ENCODE measurements around the gene ESAM. TPM values are rescaled to one million over a fixed set of nuclear protein-coding genes. Genes with fewer than 3 reads are reported as not detected.

Gene ESAM
- total and polyA plus RNA-seq, 2 of the 8 experiments (the other 6 are each of a cell fraction or from before 2014, with no cell fraction given) = 0.09 TPM; not detected in 1

GRCh38 chr11:124760806-124761205, 1.3 kb downstream of the ESAM start:
- TF ChIP-seq RNF2 (IDR thresholded peaks at IDR 0.05; ENCODE audit: borderline replicate concordance, low read depth, low read length, missing control alignments, poor library complexity, severe bottlenecking) (peak; percentile 28), E2F6 (IDR thresholded peaks at IDR 0.05) (no peak)
- Histone ChIP-seq H3K23me2 (ENCODE audit: low read depth, low read length) (peaks cover 17% of the 10 kb centered on the region; the same call in 1 of the 2 replicates), H2BK12ac (ENCODE audit: low read depth, low read length) (no peak overlapping the region), H4K91ac (replicated peaks; ENCODE audit: insufficient read length, low read length) (no peak overlapping the region), H2AFZ (ENCODE audit: low read length) (no peak overlapping the region), H3K27me3 (replicated peaks in 1 of 4; ENCODE audit: control insufficient read depth in 3 of 4, extremely low read depth in 1 of 4, insufficient read depth in 3 of 4, low read length in 3 of 4) (peaks cover 59 to 76% (median 71%) of the 10 kb centered on the region in 4 experiments), H3K79me1 (ENCODE audit: low read depth, low read length) (no peaks in the 10 kb centered on the region), H3K36me3 (ENCODE audit: control insufficient read depth in 2 of 4, insufficient read depth in 4 of 4, low read length in 3 of 4) (peaks cover 0 to 3% (median 2%) of the 10 kb centered on the region in 4 experiments; a peak in 2 of 8 replicates), H2BK120ac (replicated peaks; ENCODE audit: low read depth, low read length) (no peak overlapping the region), H3K4ac (replicated peaks; ENCODE audit: insufficient read length, low read depth, low read length) (no peak overlapping the region), H3K27ac (ENCODE audit: low read depth, low read length) (no peak overlapping the region), H3K4me3 (ENCODE audit: extremely low read depth in 1 of 4, insufficient read depth in 2 of 4, low read depth in 3 of 4, low read length in 4 of 4) (no peak overlapping the region; a peak in 1 of 8 replicates), H3K23ac (ENCODE audit: insufficient read length) (no peak overlapping the region), H4K5ac (ENCODE audit: insufficient read length, low read depth, low read length) (no peak overlapping the region), H2AK5ac (ENCODE audit: low read depth, low read length) (no peak overlapping the region), H4K20me1 (replicated peaks in 1 of 2; ENCODE audit: control insufficient read depth in 1 of 2, insufficient read depth in 2 of 2, low read length in 2 of 2) (peaks cover 20 to 37% of the 10 kb centered on the region in 2 experiments), H3K4me1 (replicated peaks in 1 of 4; ENCODE audit: control insufficient read depth in 3 of 4, insufficient read depth in 4 of 4, low read length in 3 of 4) (peaks cover 6 to 41% (median 27%) of the 10 kb centered on the region in 4 experiments), H2BK20ac (ENCODE audit: low read length) (no peak overlapping the region), H2BK15ac (ENCODE audit: low read length) (0 out of 2 replicates have a peak overlapping the region, but pooled peaks have one; percentile 46), H3K18ac (ENCODE audit: extremely low read depth, low read length) (no peak overlapping the region), H2BK5ac (ENCODE audit: low read depth, low read length) (no peak overlapping the region), H3K79me2 (ENCODE audit: control insufficient read depth in 1 of 2, insufficient read depth in 2 of 2, low read length in 2 of 2) (no peaks in the 10 kb centered on the region), H4K8ac (ENCODE audit: extremely low read depth, insufficient read depth, low read length) (no peak overlapping the region), H3K4me2 (ENCODE audit: insufficient read depth in 1 of 2, low read depth in 2 of 2, low read length in 2 of 2) (peak overlapping the region; percentile 8 to 80; a peak in 3 of 4 replicates), H3K56ac (replicated peaks; ENCODE audit: insufficient read length, low read depth, low read length) (no peak overlapping the region), H3K9me3 (ENCODE audit: insufficient read depth in 2 of 2, low read depth in 1 of 2, low read length in 1 of 2) (no peaks in the 10 kb centered on the region), H3K14ac (ENCODE audit: insufficient read length) (no peak overlapping the region), H3K9ac (replicated peaks in 1 of 4; ENCODE audit: extremely low read depth in 1 of 4, low read depth in 3 of 4, low read length in 3 of 4) (no peak overlapping the region)
- DNase-seq (ENCODE audit: low read depth in 1 of 2, low spot score in 2 of 2) (no peak), FAIRE-seq (no peak)
- 33% methylated on average over 3 of the region's 3 CpGs; no CpG with 5 or more reads in 1 of the 2 experiments for WGBS, 2 experiments (ENCODE audit: extremely low coverage in 1 of 2, insufficient coverage in 1 of 2, insufficient read length in 1 of 2, insufficient replicate concordance in 2 of 2, low coverage in 1 of 2, low lambda C conversion rate in 2 of 2, missing lambda C conversion rate in 1 of 2)
- CTCF ChIA-PET (ENCODE audit: partially characterized antibody) = interaction anchor here (0.7 to 28.0 kb wide), 18 partner anchors 8 to 502 kb away, joined by 3 to 382 read pairs (median 6); partner anchors contain the start of genes MSANTD2, NRGN, ROBO3 and SIAE
- POLR2A ChIA-PET (ENCODE audit: partially characterized antibody) = interaction anchor here (0.7 to 4.2 kb wide), 8 partner anchors 9 to 90 kb away, joined by 3 to 26 read pairs (median 5); partner anchors contain the start of genes MSANTD2 and VSIG2
